Vagina (tissue), 2 donors: Measurements from ENCODE around the gene CCDC167. TPM values are rescaled to one million over a fixed set of nuclear protein-coding genes. Genes with fewer than 3 reads are reported as not detected.

Experiments
- DNase-seq, 2 donors: peaks; one replicate each; pipeline ENCODE4 v3.0.0-alpha.2; 2017; ENCODE audit errors: extremely low spot score in 2 of 2
- H3K27ac ChIP-seq: fragments of 200-600 bp; sonication (generic); one replicate; pipeline ENCODE4 v1.5.1; 2019
- H3K27me3 ChIP-seq: fragments of 200-600 bp; sonication (generic); one replicate; pipeline ENCODE4 v1.5.1; 2019
- H3K36me3 ChIP-seq, 2 donors: fragments of 200-600 bp; sonication (generic); one replicate each; pipeline ENCODE4 v1.5.1; 2017 to 2019
- H3K4me1 ChIP-seq: fragments of 200-600 bp; sonication (generic); one replicate; pipeline ENCODE4 v1.5.1; 2019
- H3K4me3 ChIP-seq, 2 donors: fragments of 200-600 bp; sonication (generic); 1 replicate in 1 of 2; 2 replicates in 1 of 2; pipeline ENCODE4 v1.5.1; 2016 to 2019
- H3K9me3 ChIP-seq: fragments of 200-600 bp; sonication (generic); one replicate; pipeline ENCODE4 v1.5.1; 2019
- POLR2A ChIP-seq, 2 donors: fragments of 450-650 bp; IDR thresholded peaks; one replicate each; pipeline ENCODE4 v1.6.1; 2017; ENCODE audit warnings: antibody characterized with exemption in 2 of 2, mild to moderate bottlenecking in 2 of 2, moderate library complexity in 2 of 2
- POLR2AphosphoS5 ChIP-seq, 2 donors: sonication (generic); formaldehyde crosslinking; IDR thresholded peaks; one replicate each; pipeline ENCODE4 v1.9.0; 2017; ENCODE audit warnings: antibody characterized with exemption in 2 of 2, mild to moderate bottlenecking in 2 of 2, low read depth in 1 of 2; ENCODE audit not compliant: insufficient read depth in 1 of 2
- intact Hi-C: fragments of 100-400 bp; cut with DNase I; formaldehyde crosslinking; loops from one replicate; pipeline ENCODE4 v1.15.1; 2023
- total RNA-seq: library from RNA; depleted of rRNA; stranded (reverse); fragments of >200 nt; gene quantifications from one replicate; pipeline ENCODE4 v1.2.3, GENCODE V29; 2016
- TF ChIP-seq, protein P1 (sequence below), 3 experiments: fragments of 450-650 bp in 2 of 3; fragments of 200-600 bp in 1 of 3; sonication (generic) in 1 of 3; IDR thresholded peaks; one replicate each; pipeline ENCODE4 v1.5.1; 2017 to 2019; ENCODE audit warnings: antibody characterized with exemption in 3 of 3, mild to moderate bottlenecking in 2 of 3, moderate library complexity in 2 of 3

Gene CCDC167
- total RNA-seq, 1 donor from 2014 or later, result 34.6 TPM

DNA sequence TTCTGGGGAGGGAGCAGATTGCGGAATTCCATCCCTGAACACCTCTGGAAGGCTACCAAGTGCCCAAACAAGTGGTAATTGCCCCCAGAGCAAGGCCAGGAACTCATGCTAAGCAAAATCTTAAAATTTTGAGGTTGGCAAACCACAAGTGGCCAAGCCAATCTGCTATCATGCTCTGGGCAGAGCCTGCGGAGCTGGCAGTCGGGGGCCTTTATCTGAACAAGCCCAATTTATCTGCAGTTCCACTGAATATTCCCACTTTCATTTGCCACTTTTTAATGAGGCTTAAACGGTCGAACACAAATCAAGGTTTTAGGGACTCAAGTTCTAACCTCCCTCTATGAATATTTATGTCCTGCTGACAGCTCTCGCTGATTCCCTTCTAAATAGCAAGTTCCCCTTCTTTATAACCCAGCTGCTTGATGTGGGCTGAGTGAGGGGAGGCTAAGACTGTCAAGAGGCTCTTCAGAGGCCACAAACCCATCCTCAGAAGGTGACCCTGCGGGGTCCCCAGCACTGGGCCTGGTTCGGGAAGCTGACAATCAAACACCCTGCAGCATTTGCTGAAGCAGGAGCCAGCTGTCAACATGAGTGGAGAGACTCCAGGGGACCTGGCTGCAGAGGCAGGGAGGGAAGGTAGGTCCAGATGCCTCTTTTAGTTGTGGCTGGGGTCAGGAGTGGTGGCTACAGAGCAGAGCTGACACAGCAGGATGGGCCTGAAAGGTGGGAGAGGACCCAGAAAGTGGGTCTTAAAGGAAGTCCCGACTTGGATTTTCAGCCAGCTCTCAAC is 11.9 kb downstream of the CCDC167 start:
- Histone ChIP-seq H3K4me1 (peaks cover 8% of the 10 kb centered on the region), H3K27ac (no peak overlapping the region), H3K27me3 (no peaks in the 10 kb centered on the region), H3K9me3 (no peaks in the 10 kb centered on the region), H3K36me3 (no peaks in the 10 kb centered on the region), H3K4me3 (no peak overlapping the region)
- intact Hi-C loops, result no loop called here
- DNase-seq, result no peak
- TF ChIP-seq POLR2A (IDR thresholded peaks at IDR 0.05) (no peak), POLR2AphosphoS5 (IDR thresholded peaks at IDR 0.05; ENCODE audit: insufficient read depth in 1 of 2, low read depth in 1 of 2) (no peak)
- TF ChIP-seq, protein P1, sequence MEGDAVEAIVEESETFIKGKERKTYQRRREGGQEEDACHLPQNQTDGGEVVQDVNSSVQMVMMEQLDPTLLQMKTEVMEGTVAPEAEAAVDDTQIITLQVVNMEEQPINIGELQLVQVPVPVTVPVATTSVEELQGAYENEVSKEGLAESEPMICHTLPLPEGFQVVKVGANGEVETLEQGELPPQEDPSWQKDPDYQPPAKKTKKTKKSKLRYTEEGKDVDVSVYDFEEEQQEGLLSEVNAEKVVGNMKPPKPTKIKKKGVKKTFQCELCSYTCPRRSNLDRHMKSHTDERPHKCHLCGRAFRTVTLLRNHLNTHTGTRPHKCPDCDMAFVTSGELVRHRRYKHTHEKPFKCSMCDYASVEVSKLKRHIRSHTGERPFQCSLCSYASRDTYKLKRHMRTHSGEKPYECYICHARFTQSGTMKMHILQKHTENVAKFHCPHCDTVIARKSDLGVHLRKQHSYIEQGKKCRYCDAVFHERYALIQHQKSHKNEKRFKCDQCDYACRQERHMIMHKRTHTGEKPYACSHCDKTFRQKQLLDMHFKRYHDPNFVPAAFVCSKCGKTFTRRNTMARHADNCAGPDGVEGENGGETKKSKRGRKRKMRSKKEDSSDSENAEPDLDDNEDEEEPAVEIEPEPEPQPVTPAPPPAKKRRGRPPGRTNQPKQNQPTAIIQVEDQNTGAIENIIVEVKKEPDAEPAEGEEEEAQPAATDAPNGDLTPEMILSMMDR (IDR thresholded peaks at IDR 0.05), result no peak

DNA sequence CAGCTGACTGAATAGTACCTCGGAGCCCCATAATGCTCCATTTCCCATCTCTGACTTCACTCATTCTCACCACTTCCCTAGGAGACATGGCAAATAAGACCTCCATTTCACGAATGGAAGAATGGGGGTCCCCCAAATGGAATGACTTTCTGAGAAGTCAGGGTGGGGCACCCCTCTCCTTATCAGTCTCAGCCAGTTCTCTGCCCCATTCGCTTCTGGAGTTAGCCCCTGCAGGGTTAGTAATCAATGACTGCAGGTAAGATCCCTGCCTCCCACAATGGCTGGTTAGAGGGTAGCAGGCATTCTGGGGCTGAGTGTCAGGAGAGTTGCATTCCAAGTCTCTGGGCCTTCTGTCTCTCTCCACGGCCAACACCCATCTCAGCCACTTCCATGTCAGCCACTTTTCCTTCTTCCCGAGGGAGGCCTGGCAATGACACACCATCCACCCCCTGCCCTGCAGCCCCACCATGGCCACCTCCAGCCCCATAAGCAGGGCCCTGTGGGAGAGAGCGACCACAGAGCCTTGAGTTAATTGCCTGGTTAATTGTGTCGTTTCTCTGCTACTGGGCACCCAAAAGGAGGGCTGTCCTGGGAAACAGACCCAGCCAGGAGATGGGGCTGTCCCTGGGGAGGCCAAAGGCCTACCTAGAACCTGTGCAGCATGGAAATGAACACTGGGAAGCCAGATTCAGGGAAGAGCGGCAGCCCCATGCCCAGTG is 13.4 kb downstream of the CCDC167 start:
- H3K4me1 ChIP-seq, result peaks cover 8% of the 10 kb centered on the region
- no peak overlapping the region for H3K27ac ChIP-seq
- DNase-seq, result no peak
- H3K9me3 ChIP-seq, result no peaks in the 10 kb centered on the region
- H3K4me3 ChIP-seq, result no peak overlapping the region
- TF ChIP-seq POLR2AphosphoS5 (IDR thresholded peaks at IDR 0.05; ENCODE audit: insufficient read depth in 1 of 2, low read depth in 1 of 2), result no peak
- TF ChIP-seq, protein P1 (IDR thresholded peaks at IDR 0.05), result no peak
- no peak for TF ChIP-seq POLR2A (IDR thresholded peaks at IDR 0.05)
- intact Hi-C loops, result no loop called here
- H3K36me3 ChIP-seq, result peaks cover 0 to 5% of the 10 kb centered on the region in 2 donors
- no peaks in the 10 kb centered on the region for H3K27me3 ChIP-seq

DNA sequence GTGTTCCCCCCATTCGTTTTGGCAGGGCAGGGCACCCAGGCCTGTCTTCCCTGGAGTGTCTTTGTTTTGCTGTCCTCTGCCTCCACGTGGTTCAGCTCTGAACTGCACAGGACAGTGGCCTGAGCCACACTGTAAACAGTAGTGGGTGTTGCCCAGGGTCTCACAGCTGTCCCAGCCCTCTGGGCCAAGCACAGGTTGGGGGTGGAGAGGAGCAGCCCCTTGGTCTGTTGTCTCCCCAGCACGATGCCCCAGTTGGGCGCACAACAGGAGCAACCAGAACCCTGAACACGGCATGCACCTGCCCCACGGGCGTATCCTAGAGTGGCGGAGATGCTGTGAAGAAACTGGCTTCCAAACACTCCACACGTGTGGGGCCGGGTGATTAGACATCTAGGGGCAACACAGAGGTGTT is 14.4 kb downstream of the CCDC167 start:
- Histone ChIP-seq H3K4me3 (no peak overlapping the region), H3K36me3 (peaks cover 0 to 5% of the 10 kb centered on the region in 2 donors), H3K27me3 (no peaks in the 10 kb centered on the region), H3K4me1 (peaks cover 6% of the 10 kb centered on the region), H3K9me3 (no peaks in the 10 kb centered on the region), H3K27ac (no peak overlapping the region)
- no peak for TF ChIP-seq POLR2A (IDR thresholded peaks at IDR 0.05)
- TF ChIP-seq, protein P1 (IDR thresholded peaks at IDR 0.05), result no peak
- no peak for TF ChIP-seq POLR2AphosphoS5 (IDR thresholded peaks at IDR 0.05; ENCODE audit: insufficient read depth in 1 of 2, low read depth in 1 of 2)
- intact Hi-C loops, result no loop called here
- DNase-seq, result no peak

DNA sequence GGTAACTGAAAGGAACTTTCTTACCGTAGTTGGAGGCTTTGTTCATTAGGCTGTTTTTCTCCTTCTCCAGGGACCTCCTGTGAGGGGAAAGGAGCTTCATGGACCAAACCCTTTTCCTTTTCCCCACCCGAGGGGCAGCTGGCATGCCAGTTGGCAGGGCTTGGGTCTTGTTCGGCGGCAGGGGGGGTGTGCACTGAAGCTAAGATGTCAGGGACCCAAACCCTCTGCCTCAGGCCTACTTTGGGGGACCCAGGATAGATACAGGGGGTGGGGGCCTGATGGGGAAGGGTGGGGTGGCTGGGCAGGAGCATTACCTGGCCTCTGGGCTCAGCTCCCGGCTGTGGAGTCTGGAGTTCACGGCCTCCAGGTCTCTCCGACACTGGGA is 14.9 kb downstream of the CCDC167 start:
- H3K27ac ChIP-seq, result no peak overlapping the region
- no peak overlapping the region for H3K4me3 ChIP-seq
- TF ChIP-seq, protein P1 (IDR thresholded peaks at IDR 0.05), result no peak
- TF ChIP-seq POLR2AphosphoS5 (IDR thresholded peaks at IDR 0.05; ENCODE audit: insufficient read depth in 1 of 2, low read depth in 1 of 2) (no peak), POLR2A (IDR thresholded peaks at IDR 0.05) (no peak)
- no peaks in the 10 kb centered on the region for H3K27me3 ChIP-seq
- H3K9me3 ChIP-seq, result no peaks in the 10 kb centered on the region
- H3K4me1 ChIP-seq, result peaks cover 9% of the 10 kb centered on the region
- intact Hi-C loops, result no loop called here
- no peak for DNase-seq
- H3K36me3 ChIP-seq, result peaks cover 0 to 5% of the 10 kb centered on the region in 2 donors
